Activated CD8-positive, alpha-beta memory T cell treated with anti-CD3 and anti-CD28 coated beads for 4 hours (primary cell): Measurements from ENCODE around the gene XRCC2.

Experiments used
- DNase-seq, 2 donors: peaks; one replicate each; pipeline ENCODE4 v3.0.0-alpha.2; 2020; ENCODE audit warnings: low read depth in 2 of 2

XRCC2 gene

DNA sequence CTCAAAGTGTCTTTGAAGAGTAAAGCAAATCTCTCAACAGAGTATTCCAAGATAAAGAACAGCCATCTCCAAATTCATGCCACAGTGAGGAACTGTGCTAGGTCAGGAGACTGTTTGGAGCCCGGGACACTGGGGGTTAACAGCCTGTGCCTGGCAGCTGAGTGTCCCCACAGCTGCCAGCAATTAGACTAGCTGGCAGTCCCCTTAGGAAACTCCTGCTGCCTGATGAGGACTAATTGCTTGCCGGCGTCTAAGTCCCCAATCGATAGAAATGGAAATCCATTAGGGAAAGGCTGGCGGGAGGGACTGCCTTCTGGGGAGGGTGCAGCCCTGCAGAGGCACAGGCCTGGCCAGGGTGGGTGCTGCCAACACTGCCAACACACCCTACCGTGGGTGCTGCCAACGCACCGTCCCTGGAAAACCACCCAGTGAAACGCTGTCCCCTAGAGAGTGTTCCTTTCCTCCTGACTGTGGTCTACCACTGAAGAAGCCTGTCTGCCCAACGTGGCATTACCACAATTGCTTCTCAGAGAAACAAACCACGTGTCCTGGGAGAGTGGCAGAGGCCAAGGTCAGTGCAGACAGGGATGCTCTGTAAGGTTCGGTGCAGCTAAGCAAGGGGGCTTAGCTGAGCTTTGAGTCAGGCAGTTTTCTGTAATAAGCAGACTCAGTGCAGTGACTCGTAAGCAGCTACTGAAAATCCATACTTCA, 60.8 kb downstream of the XRCC2 start:
- DNase-seq, result no peak

DNA sequence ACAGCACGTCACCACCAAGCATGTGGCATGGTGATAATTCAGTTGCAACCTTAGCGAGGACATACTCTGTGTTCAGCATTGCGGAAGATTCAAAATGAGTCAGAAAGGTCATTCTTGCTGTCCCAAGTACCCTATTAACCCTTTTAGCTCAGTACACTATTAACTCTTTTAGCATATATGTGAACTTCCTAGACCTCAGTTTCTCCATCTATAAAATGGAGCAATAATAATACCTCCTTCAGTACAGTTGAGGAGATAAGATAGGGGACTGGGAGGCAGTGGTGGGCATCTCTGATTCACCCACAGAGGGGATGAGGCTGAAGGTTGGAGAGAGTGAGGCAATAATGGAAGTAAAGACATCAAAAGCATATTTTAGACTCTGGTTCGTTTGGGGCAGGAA, 67.3 kb downstream of the XRCC2 start:
- DNase-seq, result no peak

DNA sequence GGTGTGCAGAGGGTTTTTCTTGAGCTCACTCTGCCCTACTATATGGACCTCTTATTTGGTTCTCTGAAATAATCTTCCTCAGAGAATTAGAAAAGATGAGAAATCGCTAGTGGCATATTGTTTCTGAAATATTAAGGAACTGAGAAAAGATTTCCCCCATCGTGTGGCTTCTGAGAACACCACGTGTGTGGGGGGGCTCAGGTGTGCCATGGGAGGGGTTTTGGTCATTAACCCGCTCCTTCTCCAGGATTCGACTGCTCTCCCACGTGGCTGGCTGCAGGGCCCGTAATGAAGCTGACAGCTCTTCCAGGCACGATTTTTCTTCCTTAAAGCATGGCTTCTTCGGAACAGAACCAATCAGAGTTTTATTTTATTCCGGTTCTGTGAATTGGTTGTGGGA, 67.7 kb downstream of the XRCC2 start:
- DNase-seq, result no peak

DNA sequence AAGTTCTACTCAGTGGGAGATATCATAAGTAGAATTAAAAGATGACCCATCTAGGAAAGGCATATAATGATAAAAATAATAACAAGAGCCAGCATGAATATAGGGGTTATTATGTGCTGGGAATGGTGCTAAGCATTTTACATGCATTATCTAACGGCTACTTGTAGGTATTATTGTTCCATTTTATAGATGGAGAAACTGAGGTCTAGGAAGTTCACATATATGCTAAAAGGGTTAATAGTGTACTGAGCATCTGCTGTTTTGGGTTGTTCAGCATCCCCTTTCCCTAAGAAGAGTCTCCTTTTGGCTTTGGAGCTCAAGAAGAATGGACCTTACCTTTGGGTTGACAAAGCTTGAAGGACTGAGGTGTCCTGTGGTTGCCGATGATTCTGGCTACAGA, 68.9 kb downstream of the XRCC2 start:
- no peak for DNase-seq

DNA sequence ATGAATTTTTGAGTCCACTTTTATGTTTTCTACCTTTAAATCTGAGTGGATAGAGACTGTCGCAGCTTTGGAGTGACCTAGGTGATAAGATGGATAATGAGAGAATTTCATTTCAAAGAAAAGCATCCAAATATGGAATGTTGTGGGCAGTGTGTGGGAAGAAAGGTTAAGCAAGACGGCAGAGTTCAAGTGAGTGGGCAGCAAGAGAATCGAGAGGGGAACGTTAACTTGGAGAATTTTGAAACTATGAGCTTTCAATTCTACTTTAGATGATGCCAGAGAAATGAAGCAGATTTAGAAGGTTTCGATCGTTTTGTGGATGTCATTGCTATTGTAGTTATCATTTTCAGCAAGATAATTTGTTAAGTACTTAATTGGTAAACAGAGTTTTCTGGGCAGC, 73.0 kb downstream of the XRCC2 start:
- DNase-seq, result no peak

DNA sequence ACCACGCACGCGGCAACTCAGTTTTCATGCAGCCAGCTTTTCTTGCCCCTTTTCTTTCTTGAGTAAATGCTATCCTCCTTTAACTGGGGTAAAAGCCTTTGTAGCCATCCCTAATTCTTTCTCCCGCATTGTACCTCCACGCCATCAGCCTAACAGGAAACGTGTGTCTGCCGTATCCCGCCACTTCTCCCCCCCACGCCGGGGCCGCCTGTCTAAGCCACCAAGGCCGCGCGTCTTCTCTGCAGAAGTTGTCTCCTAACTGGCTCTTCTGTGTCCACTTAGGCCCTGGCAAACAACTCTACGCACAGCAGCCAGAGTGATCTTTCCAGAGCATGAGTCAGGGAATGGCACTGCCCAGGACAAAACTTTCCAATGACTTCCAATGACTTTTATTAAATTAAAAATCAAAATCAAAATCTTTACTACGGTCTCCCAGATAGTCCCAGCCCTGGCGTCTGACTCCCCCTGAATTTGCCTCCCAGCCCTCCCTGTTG, 74.6 kb downstream of the XRCC2 start:
- DNase-seq, result no peak

DNA sequence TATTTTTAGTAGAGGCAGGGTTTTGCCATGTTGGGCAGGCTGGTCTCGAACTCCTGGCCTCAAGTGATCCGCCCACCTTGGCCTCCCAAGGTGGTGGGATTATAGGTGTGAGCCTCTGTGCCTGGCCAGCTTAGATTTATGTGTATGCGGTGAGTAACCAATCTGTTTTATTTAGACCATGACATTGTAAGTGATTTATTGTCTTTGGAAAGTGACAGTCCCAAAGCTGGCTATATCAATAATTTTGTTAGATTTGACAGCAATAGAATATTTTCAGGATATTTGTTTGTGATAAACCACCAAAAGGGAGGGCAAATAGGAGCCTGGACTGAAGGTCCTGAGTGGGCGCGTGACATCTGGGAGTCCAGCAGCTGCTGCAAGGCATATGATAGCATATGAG, 75.7 kb downstream of the XRCC2 start:
- no peak for DNase-seq

DNA sequence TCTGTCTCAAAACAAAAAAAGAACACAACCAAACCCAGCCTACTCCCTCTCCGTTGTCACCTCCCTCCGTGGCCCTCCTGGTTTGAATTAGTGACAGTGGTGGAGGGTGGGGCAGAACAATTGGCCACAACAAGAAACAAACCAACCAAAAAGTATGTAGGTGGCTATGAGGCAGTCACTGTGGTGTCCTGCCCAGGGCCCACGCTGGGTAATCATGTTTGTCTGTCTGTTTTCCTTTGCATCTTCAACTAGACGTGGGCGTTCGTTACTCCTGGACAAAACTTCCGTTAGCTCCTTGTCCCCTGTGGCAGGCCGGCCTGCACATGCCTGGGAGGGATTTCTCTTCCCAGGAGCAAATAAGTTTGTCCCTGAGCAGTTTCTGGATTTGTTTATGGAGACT, 78.4 kb downstream of the XRCC2 start:
- DNase-seq, result no peak

DNA sequence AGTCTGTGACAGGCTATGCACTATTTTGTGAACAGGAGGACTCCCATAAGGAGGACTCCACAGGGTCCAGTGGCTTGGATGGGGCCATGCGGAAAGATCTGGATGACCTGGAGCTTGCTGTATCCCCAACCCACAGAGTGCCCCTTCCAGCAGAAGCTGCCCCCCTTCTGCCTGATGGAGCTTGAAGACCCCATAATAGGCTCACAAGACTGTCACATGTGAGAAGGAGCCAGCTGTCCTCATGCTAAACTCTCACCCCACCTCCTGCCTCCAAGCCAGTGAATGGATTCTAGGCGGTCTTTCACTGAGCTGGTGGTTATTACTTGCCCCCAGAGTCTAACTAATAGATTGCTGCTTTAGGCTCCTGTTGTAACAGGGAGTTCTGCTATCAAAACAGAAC, 79.1 kb downstream of the XRCC2 start:
- DNase-seq, result no peak
